GM21390 (cell line): Measurements from ENCODE around the gene HNF1B.

Source experiments
- ATAC-seq: cut with Tn5 transposase; IDR thresholded peaks from one replicate; pipeline ENCODE4 v1.9.1; 2021; ENCODE audit not compliant: unreplicated experiment

Gene HNF1B

DNA sequence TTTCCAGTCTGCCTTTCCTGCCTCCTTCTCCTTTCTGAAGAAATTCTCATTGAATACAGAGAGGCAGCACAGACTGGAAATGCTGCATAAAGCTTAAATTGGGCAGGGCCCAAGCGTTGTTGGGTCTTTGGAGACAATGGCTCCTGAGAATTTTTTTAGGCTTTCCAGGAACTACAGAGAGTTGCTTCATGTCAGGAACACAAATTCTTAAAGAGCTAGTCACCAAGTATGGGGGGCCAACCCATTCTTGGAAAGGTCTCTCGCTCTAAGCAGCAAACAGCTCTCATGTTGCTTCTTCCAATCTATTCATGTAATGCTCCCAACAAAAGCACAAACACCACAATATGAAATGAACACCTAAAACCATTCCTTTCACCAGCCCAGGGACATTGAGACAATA lies 6.9 kb downstream of the HNF1B start:
- no peak for ATAC-seq

DNA sequence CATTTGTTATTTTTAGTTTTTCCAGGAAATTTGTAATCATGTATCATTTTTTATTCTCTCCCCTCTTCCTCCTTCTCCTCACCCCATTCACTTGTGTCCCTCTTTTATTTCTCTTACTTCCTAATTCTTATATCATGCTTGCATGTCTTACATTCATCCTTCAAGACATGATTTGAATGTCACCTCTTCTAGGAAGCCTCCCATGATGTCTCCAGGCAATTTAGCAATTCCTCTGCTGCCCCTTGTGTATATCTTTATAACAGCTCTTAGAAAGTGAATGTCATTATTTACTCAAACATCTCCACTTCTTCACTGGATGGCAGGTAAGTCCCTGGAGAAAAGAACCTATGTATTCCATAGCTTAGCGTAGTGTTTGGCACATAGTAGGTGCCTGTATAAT lies 7.8 kb downstream of the HNF1B start:
- ATAC-seq, result no peak

DNA sequence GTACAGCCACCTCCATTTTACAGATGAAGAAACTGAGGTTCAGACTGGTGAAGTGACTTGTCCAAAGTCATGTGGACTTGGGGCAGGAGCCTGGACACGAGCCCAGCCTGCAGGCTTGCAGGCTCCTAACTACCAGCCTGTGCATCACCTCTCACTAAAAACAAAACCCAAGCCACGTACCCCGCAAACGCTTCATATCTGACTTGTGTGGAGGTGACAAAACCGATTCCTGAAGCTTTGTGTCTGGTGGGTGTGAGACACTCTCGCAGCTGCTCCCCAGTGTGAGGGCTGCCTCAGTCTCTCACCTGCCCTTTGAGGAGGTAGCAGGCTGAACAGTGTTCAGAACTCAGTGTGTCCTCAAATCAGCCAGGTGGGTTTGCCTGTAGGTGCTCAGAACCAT lies 8.4 kb downstream of the HNF1B start:
- ATAC-seq, result no peak

DNA sequence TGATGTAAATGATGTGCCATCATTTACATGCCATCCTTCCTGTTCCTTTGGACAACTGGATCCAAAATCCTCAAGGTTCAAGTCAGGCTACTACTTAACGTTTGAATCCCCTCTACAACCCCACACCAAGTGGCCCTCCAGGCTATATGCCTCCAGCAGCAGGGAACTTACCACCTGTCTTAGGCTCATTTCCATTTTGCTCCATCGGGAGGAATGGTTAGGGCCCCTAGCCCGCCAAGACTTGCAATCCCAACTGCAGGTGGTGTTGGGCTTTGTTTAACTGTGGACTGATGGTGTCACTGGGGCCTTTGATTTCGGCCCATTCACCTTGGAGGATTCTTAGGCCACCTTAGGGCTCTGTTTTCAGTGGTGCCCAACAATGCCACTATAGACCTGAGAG lies 9.7 kb downstream of the HNF1B start:
- ATAC-seq, result no peak

DNA sequence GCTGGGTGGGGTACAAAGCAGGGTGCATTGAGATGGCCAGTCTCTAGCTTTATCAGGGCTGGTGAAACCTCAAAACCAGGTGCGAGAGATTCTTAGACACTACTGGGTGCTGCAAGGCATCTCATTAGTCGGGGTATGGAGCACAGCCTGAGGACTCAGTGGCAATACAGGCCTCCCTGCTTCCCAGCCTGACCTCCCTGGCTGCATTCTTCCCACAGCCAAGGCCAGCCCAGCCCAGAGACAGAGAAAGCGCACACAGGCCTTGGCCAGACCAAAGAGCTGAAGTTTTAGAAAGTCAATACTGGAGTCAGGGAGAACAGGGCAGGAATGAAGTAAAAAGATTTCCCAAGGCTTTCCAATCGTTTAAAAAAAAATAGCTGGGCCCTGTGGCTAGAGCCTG lies 12.5 kb downstream of the HNF1B start:
- no peak for ATAC-seq

DNA sequence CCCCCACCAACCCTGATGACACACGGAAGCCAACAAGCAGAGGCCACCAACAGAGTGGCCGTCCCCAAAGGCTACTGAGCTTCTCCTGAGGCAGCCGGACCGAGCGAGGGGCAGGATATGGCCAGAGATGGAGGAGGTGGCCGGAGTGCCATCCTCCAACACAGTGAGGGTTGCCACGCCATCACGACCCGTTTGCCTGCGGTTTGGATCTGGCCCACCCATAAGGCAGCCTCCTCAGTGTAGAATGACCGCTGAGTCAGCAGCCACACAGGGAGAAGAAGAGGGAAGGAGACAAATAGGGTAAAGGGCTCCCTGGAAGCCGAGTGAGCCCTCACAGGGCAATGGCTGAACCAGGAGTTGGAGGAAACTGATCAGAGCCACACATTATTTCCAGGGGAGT lies 13.8 kb downstream of the HNF1B start:
- ATAC-seq, result no peak

DNA sequence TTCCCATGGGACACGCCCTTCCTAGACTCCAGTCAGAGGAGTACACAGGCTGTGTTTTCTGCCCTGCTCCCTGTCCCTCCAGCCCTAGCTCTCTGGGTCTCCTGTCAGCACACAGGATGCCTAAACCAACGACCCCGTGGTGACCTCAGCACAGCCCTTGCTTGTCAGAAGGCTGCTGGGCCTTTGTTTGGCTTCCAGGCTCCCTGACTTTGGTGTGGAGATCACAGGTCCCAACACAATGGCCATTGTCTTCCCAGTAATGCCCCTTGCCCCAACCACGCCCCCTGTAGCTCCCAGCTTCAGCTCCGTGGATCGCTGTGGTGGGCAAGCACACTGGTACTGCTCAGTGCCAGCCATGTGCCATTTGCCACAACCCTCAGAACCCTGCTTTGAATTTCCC lies 15.0 kb downstream of the HNF1B start:
- no peak for ATAC-seq

DNA sequence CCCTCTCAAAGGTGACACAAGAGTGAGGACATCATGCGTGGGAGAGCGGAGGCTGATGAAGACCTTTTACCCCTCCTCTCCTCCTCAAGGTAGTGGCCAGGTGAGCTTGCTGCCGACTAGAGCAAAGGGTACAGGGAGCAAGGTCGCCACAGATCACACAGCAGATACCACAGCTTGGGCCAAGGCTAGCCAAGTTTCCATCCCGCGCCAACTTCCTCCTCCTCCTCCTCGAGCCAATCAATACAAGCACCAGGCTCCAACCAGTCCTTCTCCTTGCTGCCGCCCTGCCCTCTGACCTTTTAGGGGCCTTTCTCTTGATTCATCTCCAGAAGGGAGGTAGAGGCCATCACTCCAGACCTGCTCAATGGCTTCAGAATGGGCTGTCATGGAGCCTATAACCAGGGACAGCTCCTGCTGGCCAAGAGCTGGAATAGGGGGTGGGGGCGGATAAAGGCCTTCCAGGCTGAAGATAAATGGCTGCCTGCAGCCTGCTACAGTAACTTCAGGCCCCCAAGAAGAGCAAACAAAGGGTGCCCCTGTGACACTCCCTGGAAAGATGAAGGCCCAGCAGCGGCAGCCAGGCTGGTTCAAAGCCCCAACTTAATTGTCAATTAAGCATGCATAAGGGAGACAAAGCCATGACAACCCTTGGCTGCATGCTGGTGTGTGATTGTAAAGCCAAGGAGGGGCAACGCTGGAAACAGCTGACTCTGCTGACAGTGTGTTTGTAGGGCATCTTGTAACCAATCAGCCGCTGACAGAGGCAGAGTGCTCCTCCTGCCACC lies 17.8 kb downstream of the HNF1B start:
- no peak for ATAC-seq

DNA sequence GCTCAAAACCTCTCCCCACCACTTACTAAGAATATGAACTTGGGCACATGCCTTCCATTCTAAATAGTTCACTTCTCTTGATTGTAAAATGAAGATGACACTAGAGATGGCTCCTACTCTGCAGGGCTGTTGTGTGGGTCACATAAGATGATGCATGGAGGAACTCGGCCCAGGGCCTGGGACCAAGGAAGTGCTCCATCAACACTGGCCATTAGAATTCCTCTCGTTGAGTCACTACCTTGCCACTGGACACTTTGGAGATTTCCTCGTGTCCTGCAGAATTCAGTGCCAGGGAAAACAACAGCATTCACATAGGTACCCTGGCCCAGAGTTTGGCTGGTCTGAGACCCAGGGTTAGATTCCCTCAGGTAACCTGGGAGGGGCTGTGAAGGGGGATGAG lies 18.6 kb downstream of the HNF1B start:
- ATAC-seq, result no peak

DNA sequence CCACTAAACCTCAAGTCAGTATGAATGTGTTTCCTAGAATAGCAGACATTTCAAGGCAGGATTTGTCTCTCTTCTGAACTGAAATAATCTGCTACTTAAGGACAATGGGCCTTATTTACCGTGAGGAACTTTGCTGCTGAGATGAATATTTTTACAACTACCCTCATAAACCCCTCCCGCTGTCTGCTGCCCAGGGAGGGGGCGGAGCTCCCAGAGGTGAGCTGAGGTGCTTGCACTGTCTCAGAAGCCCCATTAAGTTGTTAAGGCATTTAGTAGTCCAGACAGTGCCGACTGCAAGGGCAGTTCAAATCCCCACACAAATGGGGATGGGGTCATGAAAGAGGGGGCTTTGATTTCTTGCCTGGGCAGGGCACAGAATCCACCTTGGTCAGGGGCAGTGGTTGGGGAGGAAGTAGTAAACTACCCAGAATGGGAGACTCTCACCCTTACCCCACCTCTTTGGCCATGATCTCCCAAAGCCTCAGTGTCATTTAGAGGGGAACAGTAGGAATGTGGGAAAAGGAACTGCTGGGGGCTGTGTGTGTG lies 19.2 kb downstream of the HNF1B start:
- ATAC-seq, result no peak

DNA sequence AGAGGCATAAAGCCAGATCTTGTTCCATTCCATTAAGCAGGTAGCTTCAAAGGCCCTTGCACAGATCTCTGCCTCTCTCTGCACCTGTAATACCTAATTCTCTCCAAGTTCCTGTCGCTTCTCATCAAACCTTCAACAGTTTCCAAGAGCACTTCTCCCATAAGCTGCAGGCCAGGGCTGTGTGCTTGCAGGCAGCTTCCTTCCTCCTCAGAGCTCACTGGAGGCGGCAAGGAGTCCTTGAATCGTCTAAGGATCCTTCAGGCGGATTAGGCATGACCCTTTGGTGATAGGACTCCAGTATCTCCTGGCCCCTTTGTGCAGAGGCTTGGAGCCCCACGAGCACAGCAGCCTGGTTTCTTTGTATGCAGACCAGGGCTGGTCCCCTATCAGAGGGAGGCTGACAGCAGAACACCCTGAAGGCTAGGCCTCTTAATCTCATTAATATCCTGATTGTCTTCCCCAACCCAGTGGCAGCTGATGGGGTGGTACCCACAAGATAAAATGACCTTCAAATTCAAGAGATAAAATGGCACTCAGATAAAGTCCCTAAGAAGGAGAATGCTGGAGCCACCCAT lies 19.8 kb downstream of the HNF1B start:
- ATAC-seq, result no peak

DNA sequence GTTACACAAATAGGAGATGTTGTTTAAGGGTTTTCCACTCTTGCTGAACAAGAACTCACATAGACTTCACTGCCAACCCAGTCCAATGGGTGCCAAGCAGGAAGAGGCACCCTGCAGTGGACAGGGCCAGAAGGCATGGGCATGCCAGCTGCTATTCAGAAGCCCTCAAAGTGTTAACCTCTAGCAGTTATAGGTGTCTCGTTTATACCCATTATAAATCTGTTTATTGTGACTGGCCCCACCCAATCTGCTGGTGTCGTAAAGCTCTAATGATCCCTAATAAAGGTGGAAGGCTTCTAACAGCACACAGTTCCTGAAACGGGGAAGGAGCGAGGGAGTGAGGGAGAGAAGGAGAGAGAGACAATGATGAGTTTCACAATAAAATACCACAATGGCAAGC lies 23.9 kb downstream of the HNF1B start:
- ATAC-seq, result no peak

DNA sequence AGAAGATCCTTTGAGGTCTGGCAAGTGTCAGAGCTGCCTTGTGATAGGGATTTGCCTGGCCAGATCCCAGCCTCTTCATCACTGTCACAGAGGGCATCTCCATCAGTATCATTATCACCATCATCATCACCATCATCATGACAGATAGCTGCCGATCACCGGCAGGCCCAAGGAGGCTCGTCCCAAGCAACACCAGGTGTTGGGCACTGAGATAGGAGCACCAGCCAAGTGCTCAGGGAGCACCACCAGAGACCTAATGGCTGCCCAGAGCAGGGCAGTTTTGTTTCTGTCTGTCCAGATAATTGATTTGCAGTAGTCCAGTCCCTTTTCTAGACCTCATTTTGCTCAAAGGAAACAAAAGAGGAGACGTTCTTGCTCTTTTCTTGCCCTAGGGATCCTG lies 25.0 kb downstream of the HNF1B start:
- ATAC-seq, result no peak

DNA sequence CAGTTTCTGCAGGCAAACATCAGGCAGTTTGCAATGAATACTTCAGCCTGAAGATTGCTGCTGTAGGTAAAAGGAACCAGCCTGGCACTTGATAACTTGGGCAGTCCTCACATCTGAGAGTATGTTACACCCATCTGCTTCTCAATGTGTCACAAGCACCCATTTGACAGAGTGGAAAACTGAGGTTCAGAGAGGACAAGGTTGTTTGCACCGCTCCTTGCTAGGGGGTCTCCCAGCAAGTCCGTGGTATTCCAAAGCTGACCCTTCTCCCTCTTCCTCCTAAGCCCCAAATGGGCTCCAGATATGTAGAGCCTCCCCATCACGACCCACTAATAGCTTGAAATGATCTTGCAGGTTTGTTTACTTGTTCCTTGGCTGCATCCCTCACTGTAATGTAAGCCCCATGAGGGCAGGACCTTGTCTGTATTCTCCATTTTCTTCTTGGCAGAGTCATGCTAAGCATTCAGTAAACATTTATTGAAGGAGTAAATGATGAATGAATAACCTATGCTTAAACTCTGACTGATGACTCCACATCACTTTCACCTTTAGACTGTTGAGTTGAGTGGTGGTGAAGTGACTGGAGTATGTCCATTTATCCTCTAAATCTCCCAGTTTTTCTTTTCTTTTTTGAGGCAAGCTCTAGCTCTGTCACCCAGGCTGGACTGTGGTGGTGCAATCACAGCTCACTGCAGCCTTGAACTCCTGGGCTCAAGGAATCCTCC lies 26.4 kb downstream of the HNF1B start:
- no peak for ATAC-seq

DNA sequence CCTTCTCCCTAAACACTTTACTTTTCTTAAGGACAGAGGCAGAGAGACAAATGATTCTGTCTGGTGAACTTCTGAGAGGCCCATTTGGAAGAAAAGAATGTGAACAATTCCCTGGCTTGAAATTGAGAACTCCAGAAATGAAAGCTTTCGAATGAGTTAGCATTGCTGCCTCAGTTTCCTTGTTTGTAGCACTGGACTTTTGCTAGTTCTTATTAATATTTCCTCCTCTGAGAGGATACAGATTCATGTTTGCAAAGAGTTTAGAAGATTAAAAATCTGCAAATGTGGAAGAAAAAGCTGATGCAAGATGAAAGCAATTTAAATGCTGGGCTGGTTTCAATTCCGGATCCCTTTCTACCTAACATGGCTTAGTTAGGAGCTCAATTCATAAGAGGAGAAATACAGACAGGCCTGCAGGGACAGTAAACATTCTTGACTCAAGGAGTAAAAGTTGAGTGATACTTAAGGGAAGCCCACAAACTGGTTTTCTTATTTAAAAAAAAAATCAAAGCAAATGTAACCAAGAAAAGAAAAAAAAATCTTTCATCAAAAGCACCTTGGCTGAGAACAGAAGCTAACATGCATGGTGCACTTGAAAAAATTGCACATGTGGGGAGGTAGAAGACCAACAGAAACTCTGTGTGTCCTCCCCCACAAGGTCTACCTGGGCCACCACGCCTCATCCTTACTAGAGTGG lies 27.1 kb downstream of the HNF1B start:
- no peak for ATAC-seq

DNA sequence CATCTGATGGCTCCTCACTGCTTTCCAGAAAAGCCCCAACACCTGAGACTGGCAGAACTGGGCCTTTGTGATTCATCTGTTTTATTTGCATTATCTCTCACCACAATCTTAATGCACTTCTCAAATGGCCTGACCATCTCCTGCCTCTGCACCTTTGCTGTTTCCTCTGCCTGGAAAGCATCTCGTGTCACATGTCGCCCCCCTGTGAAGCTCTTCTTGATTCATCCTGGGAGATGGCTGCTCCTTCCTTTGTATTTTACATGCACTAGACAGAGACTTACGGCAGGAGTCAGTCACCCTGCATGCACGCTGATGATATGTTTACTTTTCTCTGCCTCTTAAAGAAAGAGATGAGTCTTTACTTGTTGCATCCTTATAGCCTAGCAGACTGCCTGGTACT lies 30.0 kb downstream of the HNF1B start:
- ATAC-seq, result no peak

DNA sequence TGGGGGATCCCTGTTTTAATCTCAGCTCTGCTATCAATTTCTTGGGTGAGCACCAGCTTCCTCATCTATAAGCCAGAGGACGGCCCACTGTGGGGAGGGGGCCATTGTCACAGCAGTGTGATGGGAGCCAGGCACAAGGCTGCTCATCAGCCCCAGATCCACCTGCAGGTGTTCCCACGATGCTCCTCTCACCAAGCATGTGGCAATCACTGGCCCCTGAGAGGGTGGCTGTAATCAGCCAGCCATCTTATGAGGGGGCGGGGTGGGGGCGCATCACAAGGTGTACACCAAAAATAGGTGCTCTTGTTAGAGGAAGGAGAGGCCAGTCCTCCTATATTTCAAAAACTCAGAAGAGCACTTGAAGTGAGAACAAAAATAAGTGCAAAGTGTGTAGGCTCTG lies 31.2 kb downstream of the HNF1B start:
- ATAC-seq, result no peak

DNA sequence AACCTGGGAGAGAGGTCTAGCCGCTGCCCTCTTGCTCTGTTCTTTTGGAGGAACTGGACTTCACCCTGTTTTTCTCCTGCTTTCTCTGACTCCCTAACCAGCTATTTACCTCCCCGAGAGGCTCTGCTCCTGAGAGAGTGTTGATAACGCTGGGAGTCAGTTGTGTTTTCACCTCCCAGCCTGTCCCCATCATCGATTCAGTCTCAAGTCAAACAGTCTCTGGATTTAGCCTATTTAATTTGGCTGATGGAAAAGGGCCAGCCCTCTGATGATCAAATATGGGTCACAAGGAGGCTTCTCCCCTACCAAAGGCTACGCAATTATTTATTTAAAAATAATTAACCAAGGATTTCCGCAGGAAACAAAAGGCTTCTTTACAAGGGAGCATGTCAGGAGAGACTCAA lies 31.8 kb downstream of the HNF1B start:
- no peak for ATAC-seq

DNA sequence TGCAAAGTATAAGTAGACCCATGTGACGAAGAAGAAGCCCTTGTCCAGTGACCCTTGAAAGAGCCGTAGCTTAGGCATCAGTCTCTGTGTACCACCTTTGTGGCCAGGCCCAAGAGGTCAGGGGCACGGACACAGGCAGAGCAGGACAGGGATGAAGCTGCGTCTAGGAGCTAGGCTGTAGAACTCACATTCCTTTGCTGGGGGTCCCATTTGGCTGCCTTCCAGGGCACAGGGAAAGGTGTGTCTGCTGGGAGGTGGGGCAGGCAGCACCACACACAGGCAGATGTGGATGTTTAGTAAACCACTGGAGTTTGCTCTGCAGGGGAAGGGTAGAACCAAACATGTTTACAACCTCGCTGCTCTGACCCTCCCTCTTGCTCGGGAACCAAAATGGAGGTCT lies 33.7 kb downstream of the HNF1B start:
- no peak for ATAC-seq

DNA sequence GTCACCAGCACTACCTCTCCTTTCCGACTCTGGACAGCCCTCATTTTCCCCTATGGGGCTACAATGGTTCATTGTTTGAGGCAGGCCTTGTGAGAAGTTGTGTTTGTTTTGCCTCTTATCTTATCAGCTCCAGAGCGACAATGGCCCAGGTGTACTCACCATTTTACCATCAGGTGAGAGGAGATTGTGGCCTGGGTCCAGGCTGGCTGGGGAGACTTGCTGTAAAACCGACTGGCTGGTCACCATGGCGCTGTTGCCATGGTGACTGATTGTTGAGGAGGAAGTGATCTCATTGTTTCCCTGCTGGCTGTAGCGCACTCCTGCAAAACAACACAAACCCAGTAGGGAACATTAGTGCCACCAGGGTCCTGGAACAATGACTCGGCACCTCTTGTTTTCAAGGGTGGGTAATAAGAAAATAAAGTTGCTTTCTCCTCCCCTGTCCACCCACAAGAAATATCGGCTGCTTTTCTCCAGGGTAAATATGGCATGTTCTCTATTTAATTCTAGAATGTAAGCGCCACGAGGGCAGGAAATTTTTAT lies 34.4 kb downstream of the HNF1B start:
- no peak for ATAC-seq

DNA sequence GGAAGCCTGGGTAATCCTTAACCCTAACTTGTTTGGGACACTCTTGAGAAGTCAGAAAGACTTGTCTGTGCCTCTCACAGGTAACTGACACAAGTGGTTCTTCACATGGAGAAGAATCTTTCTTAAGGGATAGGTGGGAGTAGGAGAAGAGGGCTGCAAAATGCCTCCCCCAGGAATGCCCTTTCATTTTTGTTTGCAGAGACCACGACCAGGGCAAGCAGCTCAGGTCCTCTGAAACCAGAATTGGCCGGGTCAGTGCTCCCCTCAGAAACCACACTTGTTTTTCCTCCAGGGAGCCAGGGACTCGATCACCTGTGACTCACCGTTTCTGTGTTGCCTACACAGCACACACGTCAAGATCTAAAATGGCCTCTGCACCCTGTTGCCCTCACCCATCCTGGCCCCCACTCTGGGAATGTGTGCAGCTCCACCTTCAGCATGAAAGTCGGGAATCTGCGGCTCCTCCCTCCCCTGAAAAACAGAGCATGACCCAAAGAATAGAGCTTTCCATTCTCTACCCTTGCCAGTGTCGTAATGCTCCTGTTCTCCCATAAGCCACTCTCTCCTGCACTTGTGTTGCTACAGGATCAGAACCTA lies 36.1 kb downstream of the HNF1B start:
- no peak for ATAC-seq
